ENCODE data around the gene NFKBIB.
"Not testable (repeated sequence)": the region's sequence is repeated elsewhere in the genome, so short reads cannot be mapped to it uniquely, and the experiment has no call there.

DNA sequence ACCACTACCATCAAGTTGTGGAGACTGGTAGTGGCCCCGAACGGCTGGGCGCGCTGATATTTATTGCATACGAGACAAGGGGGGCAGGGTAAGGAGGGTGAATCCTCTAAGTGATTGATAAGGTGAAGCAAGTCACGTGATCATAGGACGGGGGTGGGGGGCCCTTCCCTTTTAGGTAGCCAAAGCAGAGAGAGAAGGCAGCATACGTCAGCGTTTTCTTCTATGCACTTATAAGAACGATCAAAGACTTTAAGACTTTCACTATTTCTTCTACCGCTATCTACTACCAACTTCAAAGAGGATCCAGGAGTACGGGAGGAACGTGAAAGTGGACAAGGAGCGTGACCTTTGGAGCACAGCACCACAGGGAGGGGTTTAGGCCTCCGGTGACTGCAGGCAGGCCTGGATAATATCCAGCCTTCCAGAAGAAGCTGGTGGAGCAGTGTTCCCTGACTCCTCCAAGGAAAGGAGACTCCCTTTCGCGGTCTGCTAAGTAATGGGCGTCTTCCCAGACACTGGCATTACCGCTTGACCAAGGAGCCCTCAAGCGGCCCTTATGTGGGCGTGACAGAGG lies 40.1 kb upstream of the NFKBIB start:
- TF ChIP-seq POLR2A (IDR thresholded peaks at IDR 0.05; ENCODE audit: low read length); GATA1 (IDR thresholded peaks at IDR 0.05; ENCODE audit: low read depth, low read length): not testable (repeated sequence)
